ENCODE data around the gene ELMO1.

ELMO1 gene

DNA sequence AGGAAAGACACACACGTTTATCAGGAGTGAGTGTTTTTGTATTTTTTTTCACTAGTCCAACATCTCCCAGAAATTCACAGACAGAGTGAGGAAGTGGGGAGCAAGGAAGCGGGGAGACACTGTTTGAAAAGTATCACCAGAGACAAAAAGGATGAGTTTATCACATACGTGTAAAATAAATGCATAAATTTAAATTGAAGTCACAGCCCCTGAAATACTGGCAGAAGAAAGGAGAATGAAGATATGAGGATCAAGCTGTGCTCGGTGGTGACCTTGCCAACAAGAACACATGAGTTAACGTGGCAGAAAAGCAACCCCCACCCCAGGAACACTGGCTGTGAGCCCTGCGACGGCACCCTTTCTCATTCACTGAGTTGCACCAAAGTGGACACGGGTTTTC, 407.2 kb downstream of the ELMO1 start:
- peaks cover 11 to 16% of the 10 kb centered on the region in 2 donors for H3K4me1 Mint-ChIP-seq (ENCODE audit: low read depth in 2 of 2)
- no peaks in the 10 kb centered on the region for H3K9me3 Mint-ChIP-seq
- H3K36me3 Mint-ChIP-seq (ENCODE audit: insufficient read depth): peaks cover 8% of the 10 kb centered on the region
- no peak for DNase-seq
- H3K27ac Mint-ChIP-seq: no peak overlapping the region
- H3K4me3 Mint-ChIP-seq: no peak overlapping the region
- no peaks in the 10 kb centered on the region for H3K27me3 Mint-ChIP-seq
- ATAC-seq (replicated peaks): no peak

DNA sequence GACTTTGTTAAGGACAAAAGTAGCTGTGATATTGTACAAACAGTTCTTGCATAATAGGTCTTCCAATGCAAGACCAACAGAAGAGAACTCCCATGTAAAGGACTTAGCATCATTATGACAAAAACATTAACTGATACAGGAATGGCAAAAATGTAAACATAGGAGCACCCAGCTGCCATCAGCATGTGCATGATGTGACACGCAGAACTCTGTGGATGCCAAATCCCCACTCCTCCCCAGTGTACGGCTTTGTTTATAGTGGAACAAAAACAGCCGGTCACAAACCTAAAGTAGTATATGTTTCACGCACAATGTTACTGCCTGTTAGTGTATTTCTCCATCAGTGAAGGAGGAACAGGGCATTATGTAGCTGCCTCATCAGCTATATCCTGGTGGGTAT, 408.3 kb downstream of the ELMO1 start:
- Mint-ChIP-seq H3K9me3 (no peaks in the 10 kb centered on the region), H3K36me3 (ENCODE audit: insufficient read depth) (peaks cover 5% of the 10 kb centered on the region), H3K27ac (no peak overlapping the region), H3K4me1 (ENCODE audit: low read depth in 2 of 2) (peaks cover 8 to 9% of the 10 kb centered on the region in 2 donors), H3K4me3 (no peak overlapping the region), H3K27me3 (no peaks in the 10 kb centered on the region)
- ATAC-seq (replicated peaks): no peak
- DNase-seq: no peak

DNA sequence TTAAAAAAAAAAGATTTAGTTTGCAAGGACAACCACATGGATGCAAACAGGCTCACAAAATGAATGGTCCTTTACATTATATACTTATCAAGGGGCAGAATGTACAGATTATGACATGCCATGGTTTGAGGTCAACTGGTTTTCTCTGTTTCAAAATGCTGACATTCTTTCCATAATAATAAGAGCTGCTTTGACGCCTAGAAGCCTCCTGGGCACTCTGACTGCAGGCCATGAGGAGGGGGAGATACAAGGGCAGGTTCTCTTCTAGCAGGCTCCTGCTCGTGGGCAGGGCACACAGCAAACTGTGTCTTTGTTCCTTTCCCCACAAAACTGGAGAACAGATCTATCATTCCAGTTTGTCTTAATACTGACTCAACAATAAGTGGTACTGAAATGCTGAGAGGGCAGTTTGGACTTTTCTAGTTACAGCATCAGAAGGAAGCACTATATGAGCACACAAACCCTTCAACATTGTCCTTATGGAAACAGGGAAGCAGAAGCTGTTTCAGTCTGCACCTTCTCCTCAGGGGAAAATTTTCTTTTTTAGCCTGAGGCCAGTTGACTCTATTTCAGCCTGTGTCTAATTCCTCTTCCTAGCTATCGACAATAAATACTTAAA, 409.4 kb downstream of the ELMO1 start:
- no peaks in the 10 kb centered on the region for H3K9me3 Mint-ChIP-seq
- ATAC-seq (replicated peaks) (no peak), DNase-seq (no peak)
- peaks cover 5% of the 10 kb centered on the region for H3K36me3 Mint-ChIP-seq (ENCODE audit: insufficient read depth)
- peaks cover 5 to 8% of the 10 kb centered on the region in 2 donors for H3K4me1 Mint-ChIP-seq (ENCODE audit: low read depth in 2 of 2)
- H3K4me3 Mint-ChIP-seq: no peak overlapping the region
- H3K27ac Mint-ChIP-seq: no peak overlapping the region
- H3K27me3 Mint-ChIP-seq: no peaks in the 10 kb centered on the region

DNA sequence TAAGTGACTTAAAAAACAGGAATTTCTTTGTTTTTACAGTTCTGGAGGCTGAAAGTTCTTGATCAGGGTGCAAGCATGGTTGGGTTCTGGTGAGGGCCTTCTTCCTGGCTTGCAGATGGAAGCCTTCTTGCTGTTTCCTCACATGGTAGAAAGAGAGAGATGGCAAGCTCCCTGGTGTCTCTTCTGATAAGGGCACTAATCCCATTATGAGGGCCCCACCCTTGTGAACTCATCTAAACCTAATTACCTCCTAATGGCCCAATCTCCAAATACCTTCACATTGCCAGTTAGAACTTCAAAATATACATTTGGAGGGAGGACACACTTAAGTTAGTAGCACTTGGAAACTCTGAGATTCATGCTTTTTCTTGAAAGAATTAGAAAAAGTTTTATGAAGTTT, 410.0 kb downstream of the ELMO1 start:
- peaks cover 5% of the 10 kb centered on the region for H3K36me3 Mint-ChIP-seq (ENCODE audit: insufficient read depth)

DNA sequence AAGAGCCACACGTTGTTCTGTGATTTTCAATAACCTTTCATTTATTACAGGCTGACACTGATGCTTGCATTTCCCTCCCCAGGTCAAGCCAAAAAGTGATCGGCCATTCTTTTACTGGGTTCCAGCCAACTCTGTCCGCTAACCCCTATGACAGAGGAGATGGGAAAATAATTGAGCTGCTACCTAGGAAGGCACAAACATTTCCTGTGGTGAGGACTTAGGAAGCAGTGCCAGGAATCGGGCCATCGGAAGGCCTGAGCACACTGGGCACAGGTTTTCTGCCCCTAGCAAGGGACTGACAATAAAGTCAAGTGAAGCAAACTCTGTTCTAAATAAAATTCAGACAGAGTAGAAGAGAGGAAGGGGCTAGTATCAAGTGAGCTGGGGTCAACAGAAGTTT, 411.4 kb downstream of the ELMO1 start:
- no peaks in the 10 kb centered on the region for H3K27me3 Mint-ChIP-seq

More for the DNA sequence above, 410.0 kb downstream of the ELMO1 start:
- Mint-ChIP-seq H3K4me1 (ENCODE audit: low read depth in 2 of 2) (peaks cover 5 to 10% of the 10 kb centered on the region in 2 donors), H3K27me3 (no peaks in the 10 kb centered on the region), H3K9me3 (no peaks in the 10 kb centered on the region), H3K27ac (no peak overlapping the region), H3K4me3 (no peak overlapping the region)
- ATAC-seq (replicated peaks): no peak
- DNase-seq: no peak

DNA sequence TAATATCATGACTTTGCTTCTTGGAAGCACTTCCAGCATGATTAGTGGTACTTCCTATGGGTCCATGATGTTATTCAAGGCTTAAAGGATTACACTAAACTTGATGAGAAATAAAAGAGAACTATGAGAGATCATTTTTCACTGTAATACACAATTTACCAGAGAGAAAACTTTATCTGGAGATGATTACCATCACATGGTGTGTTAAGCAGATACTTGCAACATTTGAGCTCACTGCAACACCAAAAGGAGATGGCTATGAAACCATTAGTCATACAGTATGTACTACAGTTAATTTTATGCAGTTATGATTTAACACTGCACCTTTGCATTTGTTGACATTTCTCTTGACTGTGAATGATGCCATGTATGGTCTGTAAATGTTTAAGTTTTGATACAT, 413.0 kb downstream of the ELMO1 start:
- ATAC-seq (replicated peaks) (no peak), DNase-seq (no peak)
- H3K4me3 Mint-ChIP-seq: no peak overlapping the region
- no peak overlapping the region for H3K27ac Mint-ChIP-seq
- H3K27me3 Mint-ChIP-seq: no peaks in the 10 kb centered on the region
- H3K9me3 Mint-ChIP-seq: no peaks in the 10 kb centered on the region
- H3K36me3 Mint-ChIP-seq (ENCODE audit: insufficient read depth): peaks cover 5% of the 10 kb centered on the region
- H3K4me1 Mint-ChIP-seq (ENCODE audit: low read depth in 2 of 2): peaks cover 6 to 20% of the 10 kb centered on the region in 2 donors

More for the DNA sequence above, 411.4 kb downstream of the ELMO1 start:
- no peaks in the 10 kb centered on the region for H3K9me3 Mint-ChIP-seq
- peaks cover 5% of the 10 kb centered on the region for H3K36me3 Mint-ChIP-seq (ENCODE audit: insufficient read depth)
- ATAC-seq (replicated peaks) (no peak), DNase-seq (no peak)
- peaks cover 3 to 11% of the 10 kb centered on the region in 2 donors for H3K4me1 Mint-ChIP-seq (ENCODE audit: low read depth in 2 of 2)
- H3K27ac Mint-ChIP-seq: no peak overlapping the region
- no peak overlapping the region for H3K4me3 Mint-ChIP-seq

DNA sequence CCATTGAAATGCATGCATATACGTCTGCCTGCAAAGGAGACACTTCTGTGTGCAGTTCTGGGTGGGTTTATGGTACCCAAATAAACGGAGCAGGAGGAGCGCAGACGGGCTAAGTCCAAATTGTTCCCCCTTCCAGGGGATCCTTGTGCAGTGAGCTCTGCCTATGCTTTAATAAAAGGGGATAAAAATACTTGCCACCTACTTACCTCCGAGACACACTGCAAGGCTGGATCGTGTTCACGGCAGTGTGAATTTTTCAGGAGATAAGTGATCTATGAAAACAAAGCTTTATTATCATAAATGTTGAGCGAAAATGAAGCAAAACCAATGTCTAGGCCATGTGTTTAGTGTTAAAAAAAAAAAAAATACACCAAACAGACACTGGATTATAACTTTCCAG, 415.5 kb downstream of the ELMO1 start:
- ATAC-seq (replicated peaks): no peak
- H3K36me3 Mint-ChIP-seq (ENCODE audit: insufficient read depth): peaks cover 3% of the 10 kb centered on the region
- H3K4me1 Mint-ChIP-seq (ENCODE audit: low read depth in 2 of 2): peaks cover 6 to 20% of the 10 kb centered on the region in 2 donors

DNA sequence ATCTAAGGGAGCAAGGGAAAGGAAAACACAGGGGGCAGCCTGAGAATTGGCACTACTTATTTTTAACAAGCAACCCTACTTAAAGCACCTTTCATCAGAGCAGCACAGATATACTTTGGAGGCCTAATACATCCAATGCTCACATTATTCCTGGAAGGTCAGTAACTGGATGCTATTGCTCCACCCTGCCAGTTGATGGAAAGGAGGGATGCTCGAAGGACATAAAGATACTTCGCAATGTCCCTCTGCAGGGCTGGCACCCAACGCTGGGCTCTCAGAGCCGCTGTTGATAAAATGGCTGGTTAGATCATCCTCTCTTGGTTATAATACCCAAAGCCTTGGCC, 416.4 kb downstream of the ELMO1 start:
- Mint-ChIP-seq H3K36me3 (ENCODE audit: insufficient read depth) (no peaks in the 10 kb centered on the region), H3K4me3 (no peak overlapping the region), H3K9me3 (no peaks in the 10 kb centered on the region), H3K27ac (no peak overlapping the region), H3K27me3 (no peaks in the 10 kb centered on the region), H3K4me1 (ENCODE audit: low read depth in 2 of 2) (peaks cover 6 to 20% of the 10 kb centered on the region in 2 donors)
- DNase-seq (no peak), ATAC-seq (replicated peaks) (no peak)

More for the DNA sequence above, 415.5 kb downstream of the ELMO1 start:
- H3K27me3 Mint-ChIP-seq: no peaks in the 10 kb centered on the region
- no peaks in the 10 kb centered on the region for H3K9me3 Mint-ChIP-seq
- peak overlapping the region in 1 of 2 donors; percentile 13 for H3K27ac Mint-ChIP-seq
- no peak overlapping the region for H3K4me3 Mint-ChIP-seq
- no peak for DNase-seq

DNA sequence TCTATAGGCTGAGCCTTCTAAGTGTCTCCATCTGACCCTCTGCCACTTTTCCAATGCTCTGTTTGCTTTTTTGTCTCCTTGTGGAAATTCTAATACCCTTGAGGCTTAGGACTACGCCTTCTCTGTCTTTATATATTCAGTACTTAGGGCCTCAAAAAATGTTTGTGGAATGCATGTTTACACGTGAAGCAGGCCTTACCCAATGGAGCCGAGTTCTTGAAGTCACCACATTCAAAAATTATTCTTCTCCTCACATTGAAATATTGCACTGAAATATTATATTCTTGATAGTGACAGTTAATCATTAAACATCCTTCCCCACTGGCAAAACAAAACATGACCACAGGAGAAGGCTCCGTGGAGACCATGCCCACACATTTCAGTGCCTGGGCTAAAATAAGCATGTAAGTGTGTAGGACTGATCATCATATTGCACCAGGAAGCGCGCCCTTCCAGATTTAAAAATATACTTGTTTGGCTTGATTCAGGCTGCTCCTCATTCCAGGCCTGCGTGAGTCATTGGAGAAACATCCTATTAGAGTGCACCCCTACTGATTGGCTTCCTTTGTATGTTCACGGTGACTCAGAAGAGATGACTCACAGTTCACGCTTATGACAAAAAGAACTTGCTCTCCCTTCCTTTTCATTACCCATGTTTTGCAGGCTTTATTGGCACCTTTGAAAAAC, 416.9 kb downstream of the ELMO1 start:
- Mint-ChIP-seq H3K9me3 (no peaks in the 10 kb centered on the region), H3K36me3 (ENCODE audit: insufficient read depth) (no peaks in the 10 kb centered on the region), H3K27ac (peak overlapping the region in 1 of 2 donors; percentile 7), H3K4me1 (ENCODE audit: low read depth in 2 of 2) (peaks cover 9 to 20% of the 10 kb centered on the region in 2 donors), H3K27me3 (no peaks in the 10 kb centered on the region), H3K4me3 (no peak overlapping the region)
- ATAC-seq (replicated peaks) (peak; percentile 51), DNase-seq (no peak)

DNA sequence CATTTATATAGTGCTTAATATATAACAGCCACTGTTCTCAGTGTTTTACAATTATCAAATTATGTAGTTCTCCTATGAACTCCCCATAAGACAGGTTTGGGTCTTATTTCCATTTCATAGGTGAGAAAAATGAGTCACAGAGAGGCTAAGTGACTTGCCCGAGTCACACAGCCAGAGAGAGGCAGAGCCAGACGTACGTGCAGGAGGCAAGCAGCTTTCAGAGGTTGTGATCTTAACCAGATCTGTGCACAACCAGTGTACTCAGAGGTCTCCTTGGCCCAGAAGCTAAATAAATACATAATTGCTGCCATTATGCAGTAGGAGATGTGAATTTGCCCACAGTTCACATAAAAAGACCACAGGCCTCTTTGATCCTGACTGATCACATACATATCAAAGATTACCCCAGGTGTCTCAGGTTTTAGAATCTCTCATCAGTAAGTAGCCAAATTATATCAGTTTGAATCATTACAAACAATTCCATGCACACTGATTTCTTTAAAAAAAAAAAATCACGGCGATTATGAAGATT, 419.7 kb downstream of the ELMO1 start:
- DNase-seq (no peak), ATAC-seq (replicated peaks) (no peak)
- Mint-ChIP-seq H3K4me3 (no peak overlapping the region), H3K27ac (no peak overlapping the region), H3K9me3 (no peaks in the 10 kb centered on the region), H3K27me3 (no peaks in the 10 kb centered on the region), H3K36me3 (ENCODE audit: insufficient read depth) (no peaks in the 10 kb centered on the region), H3K4me1 (ENCODE audit: low read depth in 2 of 2) (peaks cover 11 to 20% of the 10 kb centered on the region in 2 donors)

DNA sequence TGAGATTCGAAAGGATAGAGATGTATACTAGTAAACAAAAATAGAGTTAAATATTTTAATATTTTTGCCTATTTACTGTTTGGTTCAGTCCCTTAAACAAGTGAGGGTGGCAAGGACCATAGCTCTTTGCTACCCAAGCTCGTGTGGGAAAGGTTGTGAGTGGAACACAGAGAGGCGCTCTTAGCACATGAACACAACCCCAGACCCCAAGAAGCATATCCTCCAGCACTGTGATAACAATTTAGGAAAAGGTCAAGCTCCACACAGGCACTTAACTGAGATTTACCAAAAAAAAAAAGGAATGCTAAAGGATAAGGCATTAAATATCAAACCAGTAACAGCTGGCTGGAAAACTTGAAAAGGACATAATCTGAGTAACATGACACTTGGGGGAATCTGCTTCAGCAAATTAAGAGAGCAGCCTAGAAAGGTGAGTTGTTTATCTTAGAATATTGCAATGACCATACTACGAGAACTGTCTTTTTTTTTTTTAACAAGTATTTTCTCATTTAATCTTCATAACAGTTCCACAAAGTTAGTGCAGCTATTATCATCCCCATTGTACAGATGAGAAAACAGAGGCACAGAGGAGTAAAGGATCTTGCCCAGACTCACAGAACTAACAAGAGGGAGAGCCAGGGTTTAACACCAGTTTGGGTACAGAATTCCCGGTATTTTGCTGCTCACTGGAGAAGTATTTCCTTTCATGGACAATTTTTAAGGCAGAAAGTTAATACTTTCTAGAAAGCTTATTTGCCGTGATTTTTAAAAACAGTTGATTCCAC, 420.9 kb downstream of the ELMO1 start:
- no peak for DNase-seq
- no peak for ATAC-seq (replicated peaks)
- Mint-ChIP-seq H3K27me3 (no peaks in the 10 kb centered on the region), H3K36me3 (ENCODE audit: insufficient read depth) (no peaks in the 10 kb centered on the region), H3K27ac (peak overlapping the region in 1 of 2 donors; percentile 44), H3K4me3 (no peak overlapping the region), H3K9me3 (no peaks in the 10 kb centered on the region), H3K4me1 (ENCODE audit: low read depth in 2 of 2) (peaks cover 11 to 13% of the 10 kb centered on the region in 2 donors)

DNA sequence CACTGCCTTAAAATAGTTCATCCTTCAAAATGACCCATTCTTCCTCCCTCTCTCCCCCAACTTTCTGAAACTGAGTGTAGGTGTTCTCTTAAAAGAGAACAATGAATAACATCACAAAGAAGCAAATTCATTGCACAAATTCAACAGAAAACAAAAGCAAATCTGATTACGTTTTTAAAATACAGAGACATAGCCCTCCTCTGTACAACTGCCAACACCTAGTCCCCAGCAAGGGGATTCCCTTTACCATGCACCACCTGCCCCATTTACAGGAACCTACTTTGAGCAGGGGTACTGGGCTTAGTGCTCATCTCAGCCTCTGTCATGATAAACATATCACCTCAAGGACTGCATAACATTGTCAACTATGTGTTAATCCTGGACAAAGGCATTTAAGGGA, 421.6 kb downstream of the ELMO1 start:
- Mint-ChIP-seq H3K27me3 (no peaks in the 10 kb centered on the region), H3K4me3 (no peak overlapping the region), H3K4me1 (ENCODE audit: low read depth in 2 of 2) (peaks cover 6 to 8% of the 10 kb centered on the region in 2 donors), H3K36me3 (ENCODE audit: insufficient read depth) (no peaks in the 10 kb centered on the region), H3K27ac (peak overlapping the region in 1 of 2 donors; percentile 44), H3K9me3 (no peaks in the 10 kb centered on the region)
- DNase-seq: no peak
- ATAC-seq (replicated peaks): no peak

DNA sequence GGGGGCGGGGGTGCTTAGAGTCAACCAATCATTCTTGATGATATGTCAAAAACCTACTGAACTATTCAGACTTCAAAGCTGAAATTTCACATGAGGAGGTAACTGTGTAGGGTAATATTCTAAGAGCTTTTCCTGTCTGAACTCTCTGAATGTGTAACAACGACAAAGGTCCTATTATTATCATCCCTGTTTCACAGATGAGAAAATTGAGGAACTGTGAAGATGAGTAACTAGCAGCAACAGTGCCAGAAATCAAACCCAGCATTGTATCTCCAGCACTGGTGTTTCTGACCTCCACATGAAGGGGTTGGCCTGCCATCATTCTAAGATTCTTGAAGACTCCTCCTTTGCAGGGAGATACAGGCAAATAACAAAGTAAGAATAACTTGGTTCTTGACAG, 429.7 kb downstream of the ELMO1 start:
- Mint-ChIP-seq H3K4me1 (ENCODE audit: low read depth in 2 of 2) (peaks cover 3 to 12% of the 10 kb centered on the region in 2 donors), H3K27ac (no peak overlapping the region), H3K27me3 (no peaks in the 10 kb centered on the region), H3K4me3 (no peak overlapping the region), H3K9me3 (no peaks in the 10 kb centered on the region), H3K36me3 (ENCODE audit: insufficient read depth) (peaks cover 10% of the 10 kb centered on the region)
- DNase-seq: no peak
- no peak for ATAC-seq (replicated peaks)

Measured in effector memory CD8-positive, alpha-beta T cell (primary cell).